ENCODE results near the gene SREK1.

SREK1 gene

DNA sequence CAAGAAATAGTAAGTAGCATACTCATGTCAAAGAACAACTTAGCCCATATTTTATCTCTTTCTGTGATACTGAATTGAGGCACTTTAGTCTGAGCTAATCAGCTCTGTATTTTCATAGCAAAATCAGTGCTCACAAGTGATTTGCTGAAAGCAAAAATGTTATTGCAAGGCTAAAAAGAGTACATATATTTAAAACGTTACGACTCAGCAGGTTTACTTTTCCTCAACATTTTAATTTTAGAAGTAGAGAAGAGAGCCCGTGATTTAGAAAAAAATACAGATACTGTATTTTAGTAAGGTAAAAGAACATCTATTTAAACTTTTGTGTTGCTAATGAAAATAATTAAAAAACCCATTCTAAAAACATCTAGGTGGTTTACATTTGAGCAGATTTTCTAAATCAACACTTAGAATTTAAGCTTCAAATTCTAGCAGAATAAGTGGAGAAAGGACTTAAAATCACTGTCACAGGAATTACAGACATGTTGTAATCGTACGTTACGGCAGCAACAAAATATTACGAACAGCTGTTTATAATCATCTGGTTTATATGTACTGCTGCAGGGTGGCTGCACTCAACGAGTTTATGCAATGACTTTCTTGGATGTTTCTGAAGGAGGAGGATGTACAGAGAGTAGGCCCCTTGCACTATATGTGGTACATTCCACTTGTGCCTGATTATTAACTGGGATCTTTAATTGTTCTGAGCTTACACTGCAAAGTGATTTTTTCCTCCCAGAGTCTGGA lies 20.1 kb downstream of the SREK1 start:
- no peak for DNase-seq

DNA sequence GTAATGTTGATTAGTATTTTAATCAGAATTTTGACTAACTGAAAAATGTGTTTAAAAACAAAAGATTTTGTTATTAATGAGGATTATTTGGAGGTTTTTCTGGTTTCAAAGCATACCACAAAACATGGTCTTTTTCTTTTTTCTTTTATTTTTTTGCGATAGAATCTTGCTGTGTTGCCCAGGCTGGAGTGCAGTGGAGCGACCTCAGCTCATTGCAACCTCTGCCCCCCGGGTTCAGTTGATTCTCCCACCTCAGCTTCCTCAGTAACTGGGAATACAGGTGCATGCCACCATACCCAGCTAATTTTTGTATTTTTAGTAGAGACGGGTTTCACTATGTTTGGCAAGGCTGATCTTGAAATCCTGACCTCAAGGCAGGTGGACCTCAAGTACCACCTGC lies 24.1 kb downstream of the SREK1 start:
- DNase-seq: no peak

- DNase-seq: no peak
Measured at GRCh38 chr5:66169534-66169933, 25.4 kb downstream of the SREK1 start.

DNA sequence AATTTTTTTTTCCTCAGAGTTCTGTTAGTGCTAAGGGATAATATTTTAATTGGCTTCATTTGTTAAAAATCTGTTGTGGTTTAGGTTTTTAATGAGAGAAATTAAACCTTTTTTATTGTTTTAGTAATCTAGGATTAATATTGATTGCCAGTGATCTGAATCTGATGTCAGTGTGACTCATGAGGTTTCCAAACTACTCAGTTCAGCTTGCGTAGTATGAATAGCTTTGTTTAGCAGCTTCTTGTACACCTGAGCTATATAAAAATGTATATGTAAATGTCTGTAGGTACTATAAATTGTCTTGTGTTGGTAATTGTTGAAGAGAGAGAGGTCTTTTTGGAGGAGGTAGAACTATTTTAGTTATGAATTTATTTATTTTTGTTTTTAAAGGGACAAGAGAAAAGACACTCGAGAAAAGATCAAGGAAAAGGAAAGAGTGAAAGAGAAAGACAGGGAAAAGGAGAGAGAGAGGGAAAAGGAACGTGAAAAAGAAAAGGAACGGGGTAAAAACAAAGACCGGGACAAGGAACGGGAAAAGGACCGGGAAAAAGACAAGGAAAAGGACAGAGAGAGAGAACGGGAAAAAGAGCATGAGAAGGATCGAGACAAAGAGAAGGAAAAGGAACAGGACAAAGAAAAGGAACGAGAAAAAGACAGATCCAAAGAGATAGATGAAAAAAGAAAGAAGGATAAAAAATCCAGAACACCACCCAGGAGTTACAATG lies 26.3 kb downstream of the SREK1 start:
- no peak for DNase-seq

GRCh38 chr5:66171349-66172344 lies 27.5 kb downstream of the SREK1 start:
- no peak for DNase-seq

GRCh38 chr5:66174338-66174737 lies 30.2 kb downstream of the SREK1 start:
- DNase-seq: no peak

DNA sequence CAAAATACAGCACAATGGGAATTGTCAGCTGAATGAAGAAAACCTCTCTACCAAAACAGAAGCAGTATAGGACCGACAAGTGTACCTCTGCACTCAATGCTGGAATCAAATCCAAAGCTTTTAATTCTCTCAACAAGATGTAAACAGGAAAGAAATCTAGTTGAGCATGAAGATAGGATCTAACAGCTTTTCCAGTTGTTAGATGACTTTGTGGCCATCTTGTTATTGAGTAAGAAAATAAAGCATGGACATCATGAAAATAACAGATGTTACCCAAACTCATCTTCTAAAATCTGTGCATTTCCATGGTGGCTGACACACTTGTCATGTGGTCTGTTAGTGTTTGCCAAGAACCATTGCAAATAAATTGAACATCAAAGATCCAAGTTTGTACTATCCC lies 34.7 kb downstream of the SREK1 start:
- no peak for DNase-seq

DNA sequence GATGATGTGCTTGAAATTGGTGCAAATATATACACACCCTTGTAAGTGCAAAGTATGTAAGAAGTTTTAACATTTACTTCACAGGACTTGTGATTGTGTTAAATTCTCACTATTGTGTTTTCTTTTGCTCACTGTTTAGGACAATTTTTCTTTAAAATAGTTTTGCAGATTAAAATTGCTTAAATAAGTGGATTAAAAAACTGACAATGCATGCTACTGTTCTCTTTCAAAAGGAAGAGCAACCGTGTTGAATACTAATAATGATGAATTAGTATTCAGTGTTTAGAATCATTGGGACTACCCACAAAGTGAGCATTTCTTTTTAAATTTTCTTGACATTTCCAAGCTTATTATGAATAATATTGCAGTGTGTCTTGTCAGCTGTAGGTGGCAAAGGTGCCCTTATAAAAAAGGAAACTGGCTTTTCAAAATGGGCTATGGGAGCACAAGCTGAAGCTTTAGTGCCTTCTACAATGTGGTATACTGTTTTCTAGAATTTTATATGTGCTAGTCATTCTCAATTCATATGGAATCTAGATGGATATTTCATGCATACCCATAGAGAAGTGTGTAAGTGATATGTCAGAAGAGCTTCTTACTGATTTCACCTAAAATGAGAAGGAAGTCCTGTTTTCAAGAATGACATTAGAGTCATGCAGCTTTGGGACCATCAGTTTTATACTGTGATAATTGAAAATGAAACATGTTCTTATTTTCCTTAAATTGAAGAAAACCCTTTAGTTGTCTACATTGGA lies 35.4 kb downstream of the SREK1 start:
- no peak for DNase-seq

DNA sequence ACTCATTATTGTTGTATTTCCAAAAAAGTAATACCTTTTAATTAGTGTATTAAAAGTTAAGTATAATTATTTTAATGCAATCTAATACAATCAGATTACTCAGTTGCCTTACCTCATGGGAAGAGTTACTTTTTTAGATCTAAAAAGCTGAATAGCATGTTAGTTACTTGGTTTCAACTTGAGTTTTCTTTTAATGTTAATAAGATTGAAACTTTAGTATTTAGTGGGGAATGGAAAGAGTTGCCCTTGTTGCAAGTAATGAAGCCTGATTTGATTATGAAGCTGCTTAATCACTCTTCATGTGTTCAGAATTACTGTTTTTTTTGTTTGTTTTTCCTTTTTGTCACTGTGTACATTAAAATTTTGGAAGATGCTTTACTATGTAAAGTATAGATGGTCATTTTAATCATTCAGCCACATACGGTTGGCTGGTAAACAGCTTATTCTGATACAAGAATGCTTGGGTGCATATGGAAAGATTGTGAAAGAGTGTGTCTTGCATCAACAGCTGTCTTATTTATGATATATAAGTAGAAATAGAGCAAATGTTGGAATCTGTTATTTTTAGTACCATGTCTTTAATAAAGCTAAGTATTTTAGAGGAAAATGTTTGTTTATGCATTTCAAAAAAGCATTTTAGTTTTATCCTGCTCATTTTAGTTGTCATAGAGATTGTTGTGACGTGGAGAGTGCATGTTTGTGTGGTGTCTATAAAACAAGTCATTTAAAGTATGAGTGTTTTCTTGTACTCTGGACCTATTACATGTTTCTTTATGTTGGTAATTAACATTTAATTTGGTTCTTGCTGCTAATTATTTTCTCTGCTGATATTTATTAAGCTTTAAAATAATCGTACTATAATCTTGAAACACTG lies 36.4 kb downstream of the SREK1 start:
- DNase-seq: no peak

GRCh38 chr5:66186108-66186507 lies 42.0 kb downstream of the SREK1 start:
- no peak for DNase-seq

DNA sequence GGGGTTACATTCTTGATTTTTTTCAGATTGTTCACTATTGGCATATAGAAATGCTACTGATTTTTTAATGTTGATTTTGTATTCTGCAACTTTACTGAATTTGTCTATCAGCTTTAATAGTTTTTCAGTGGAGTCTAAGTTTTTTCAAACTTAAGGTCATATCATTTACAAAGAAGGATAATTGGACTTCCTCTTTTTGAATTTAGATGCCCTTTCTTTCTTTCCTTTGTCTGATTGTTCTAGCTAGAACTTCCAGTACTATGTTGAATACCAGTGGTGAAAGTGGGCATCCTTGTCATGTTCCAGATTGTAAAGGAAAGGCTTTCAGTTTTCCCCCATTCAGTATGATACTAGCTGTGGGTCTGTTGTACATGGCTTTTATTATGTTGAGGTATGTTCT lies 49.3 kb downstream of the SREK1 start:
- DNase-seq: no peak

GRCh38 chr5:66197764-66198405 lies 53.8 kb downstream of the SREK1 start:
- no peak for DNase-seq

DNA sequence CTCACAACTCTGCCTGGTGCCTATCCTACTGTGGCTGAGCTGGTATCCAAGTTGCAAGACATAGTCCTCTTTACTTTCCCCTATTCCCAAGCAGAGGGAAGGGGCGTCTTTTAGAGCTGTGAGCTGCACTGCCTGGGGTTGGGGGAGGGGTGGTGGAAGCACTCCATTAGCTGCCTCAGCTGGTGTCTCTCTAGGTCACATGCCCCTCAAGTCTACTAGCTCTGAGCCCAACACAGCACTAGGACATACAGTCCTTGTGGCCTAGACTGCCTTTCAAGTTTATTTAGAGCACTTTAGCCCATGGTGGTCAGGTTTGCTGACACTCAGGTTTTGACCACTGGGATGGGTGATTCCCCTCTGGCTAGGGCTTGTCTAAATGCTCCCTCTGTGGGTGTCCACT lies 54.7 kb downstream of the SREK1 start:
- DNase-seq: no peak

DNA sequence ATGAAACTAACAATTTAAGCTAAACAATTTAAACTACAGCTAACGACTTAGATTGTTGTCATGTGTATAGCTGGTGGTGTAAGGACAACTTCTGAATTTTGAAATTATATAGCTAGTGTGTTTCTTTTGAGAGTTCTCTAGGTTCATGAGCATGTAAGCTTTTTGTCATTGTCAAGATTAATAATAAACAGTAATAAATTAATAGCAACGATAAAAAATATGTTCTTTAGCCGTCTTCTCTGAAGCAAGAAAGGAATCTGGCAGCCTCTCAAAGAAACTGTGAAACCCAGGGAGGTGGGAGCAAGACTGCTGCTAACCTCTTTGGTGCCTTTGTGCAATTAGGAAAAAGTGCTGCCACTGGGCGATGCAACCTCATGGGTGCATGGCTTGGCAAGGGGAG lies 59.4 kb downstream of the SREK1 start:
- no peak for DNase-seq

DNA sequence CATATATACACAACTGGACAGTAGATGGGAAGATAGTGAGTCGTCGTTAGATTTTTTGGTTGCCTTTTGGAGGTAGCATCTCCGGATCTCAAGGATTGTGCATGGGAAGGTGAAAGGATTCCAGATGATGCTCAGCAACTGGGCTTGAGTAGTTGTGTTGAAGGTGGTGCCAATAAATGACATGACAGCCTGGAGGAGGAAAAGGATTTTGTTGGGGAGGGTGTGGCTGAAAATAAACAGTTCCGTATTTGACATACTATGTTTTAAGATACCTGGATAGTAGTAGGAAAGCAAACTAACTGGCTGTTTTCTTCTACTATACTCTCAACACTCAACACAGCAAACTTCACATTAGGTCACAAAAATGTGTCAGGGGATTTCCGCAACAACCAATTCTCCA lies 62.4 kb downstream of the SREK1 start:
- no peak for DNase-seq

DNA sequence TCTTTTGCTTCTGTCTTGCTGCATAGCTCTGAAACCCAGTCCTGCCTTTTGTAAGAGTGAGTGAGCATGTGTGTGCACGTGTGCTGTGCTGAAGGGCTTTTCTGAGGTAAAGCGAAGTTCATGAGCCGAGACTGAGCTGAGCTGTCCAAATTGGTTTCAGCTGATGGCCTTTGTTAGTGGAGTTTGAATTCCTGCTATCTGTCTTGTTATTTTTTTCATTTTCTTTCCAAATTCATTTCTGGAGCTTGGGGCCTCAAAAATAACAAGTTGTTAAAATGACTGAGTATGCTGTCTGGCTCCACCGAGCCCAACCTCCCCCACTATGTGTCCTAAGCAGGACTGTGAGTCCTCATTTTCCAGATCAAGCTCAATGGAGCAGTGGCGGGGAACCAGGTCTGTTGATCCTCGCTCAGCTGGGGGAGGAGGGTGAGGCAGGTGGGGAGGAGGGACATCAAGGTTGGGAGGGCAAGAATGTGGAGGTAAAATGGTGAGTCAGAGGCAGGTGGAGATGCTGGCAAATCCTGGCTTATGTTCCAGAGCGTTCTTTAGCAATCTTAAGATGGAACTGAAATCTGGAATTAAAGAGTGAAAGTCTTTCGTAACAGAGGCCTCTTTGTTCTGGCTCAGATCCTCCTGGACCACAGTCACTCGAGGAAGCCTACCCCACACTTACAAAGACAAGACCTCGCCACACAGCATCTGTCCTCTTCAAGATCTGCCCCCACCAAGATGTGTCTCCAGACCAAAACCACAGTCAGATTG lies 63.9 kb downstream of the SREK1 start:
- DNase-seq: no peak

GRCh38 chr5:66209350-66209749 lies 65.2 kb downstream of the SREK1 start:
- no peak for DNase-seq

DNA sequence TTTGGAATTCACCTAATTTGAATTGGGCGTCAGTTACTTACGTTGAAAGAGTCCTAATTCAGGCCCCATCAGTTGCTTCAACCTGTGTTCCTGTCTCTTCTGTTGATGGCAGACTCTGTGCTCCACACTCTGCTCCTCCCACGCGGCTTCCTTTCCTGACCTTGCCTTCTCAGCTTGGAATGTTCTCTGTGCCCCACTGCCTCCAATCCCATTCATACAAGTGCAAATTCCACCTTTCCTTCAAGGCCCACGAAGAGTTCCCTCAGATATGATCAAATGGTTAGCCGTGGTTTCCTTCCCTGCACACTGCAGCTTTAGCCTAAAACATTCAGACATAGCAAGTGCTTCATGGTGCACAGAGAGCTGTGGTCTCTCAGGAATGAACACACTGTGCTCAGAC lies 65.7 kb downstream of the SREK1 start:
- no peak for DNase-seq

DNA sequence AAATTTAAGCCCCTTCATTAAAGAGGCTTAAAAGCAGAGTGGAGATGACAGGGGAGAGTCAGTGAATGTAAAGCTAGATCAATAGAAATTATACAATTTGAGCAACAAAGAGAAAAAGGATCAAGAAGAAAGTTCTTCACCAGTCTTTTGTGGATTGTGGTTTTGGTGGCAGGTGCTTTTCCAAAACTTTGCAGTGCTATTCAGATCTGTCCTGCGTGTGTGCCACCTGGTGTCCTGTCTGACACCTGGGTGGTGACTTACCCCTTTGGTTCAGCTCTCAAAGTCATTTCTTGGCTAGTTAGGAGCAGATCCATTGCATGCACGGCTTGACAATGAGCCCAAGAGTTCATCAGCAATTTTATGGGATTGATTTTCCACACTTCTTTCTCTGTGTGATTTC lies 69.4 kb downstream of the SREK1 start:
- no peak for DNase-seq

DNA sequence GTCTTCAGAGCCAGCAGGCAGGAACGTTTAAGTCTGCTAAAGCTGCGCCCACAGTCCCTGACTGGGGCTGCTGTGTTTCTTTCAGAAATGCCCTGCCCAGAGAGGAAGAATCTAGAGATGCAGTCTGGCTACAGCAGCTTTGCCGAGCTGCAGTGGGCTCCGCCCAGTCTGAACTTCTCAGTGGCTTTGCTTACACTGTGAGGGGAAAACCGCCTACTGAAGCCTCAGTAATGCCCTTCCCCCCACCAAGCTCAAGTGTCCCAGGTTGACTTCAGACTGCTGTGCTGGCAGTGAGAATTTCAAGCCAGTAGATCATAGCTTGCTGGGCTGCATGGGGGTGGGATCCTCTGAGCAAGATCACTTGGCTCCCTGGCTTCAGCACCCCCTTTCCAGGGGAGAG lies 78.4 kb downstream of the SREK1 start:
- no peak for DNase-seq

Data from NCI-H510A (cell line).